ENCODE data around the gene RTP5.

GRCh38 chr2:241901500-241902351, 32.2 kb downstream of the RTP5 start:
- TF ChIP-seq POLR2A (IDR thresholded peaks at IDR 0.05) (no peak), POLR2AphosphoS5 (IDR thresholded peaks at IDR 0.05) (no peak)
